Tibial artery (tissue), 4 donors: Measurements from ENCODE around the gene USPL1.

Experiments used
- DNase-seq, 2 donors: peaks; one replicate each; pipeline ENCODE4 v3.0.0-alpha.2; 2019
- H3K27ac ChIP-seq, 2 donors: fragments of 200-600 bp; sonication (generic) in 1 of 2; 1 replicate in 1 of 2; 2 replicates in 1 of 2; pipeline ENCODE4 v1.5.1; 2018 to 2019; ENCODE audit warnings: mild to moderate bottlenecking in 1 of 2
- H3K27me3 ChIP-seq, 2 donors: fragments of 200-600 bp; sonication (generic) in 1 of 2; one replicate each; pipeline versions ENCODE4 v1.5.1 to v1.6.0; 2016 to 2019
- H3K36me3 ChIP-seq, 3 donors: fragments of 200-600 bp; sonication (generic) in 2 of 3; one replicate each; pipeline ENCODE4 v1.5.1; 2016 to 2019; ENCODE audit warnings: mild to moderate bottlenecking in 2 of 3
- H3K4me1 ChIP-seq, 4 donors: fragments of 200-600 bp; sonication (generic) in 2 of 4; 1 replicate in 3 of 4; 2 replicates in 1 of 4; pipeline ENCODE4 v1.5.1; 2016 to 2019
- H3K4me3 ChIP-seq, 2 donors: fragments of 200-600 bp; sonication (generic) in 1 of 2; 1 replicate in 1 of 2; 2 replicates in 1 of 2; pipeline ENCODE4 v1.5.1; 2018 to 2019; ENCODE audit warnings: mild to moderate bottlenecking in 2 of 2
- H3K9me3 ChIP-seq, 3 donors: fragments of 200-600 bp; sonication (generic) in 1 of 3; one replicate each; pipeline ENCODE4 v1.5.1; 2016 to 2019
- intact Hi-C: fragments of 100-400 bp; cut with DNase I; formaldehyde crosslinking; loops from one replicate; pipeline ENCODE4 v1.15.0; 2023; ENCODE audit warnings: low total_unique reads
- TF ChIP-seq, protein P1 (sequence below), 2 experiments: fragments of 200-600 bp in 1 of 2; fragments of 450-650 bp in 1 of 2; IDR thresholded peaks; one replicate each; pipeline ENCODE4 v1.5.1; 2017 to 2019; ENCODE audit warnings: antibody characterized with exemption in 2 of 2, mild to moderate bottlenecking in 1 of 2, moderate library complexity in 1 of 2

USPL1 gene

DNA sequence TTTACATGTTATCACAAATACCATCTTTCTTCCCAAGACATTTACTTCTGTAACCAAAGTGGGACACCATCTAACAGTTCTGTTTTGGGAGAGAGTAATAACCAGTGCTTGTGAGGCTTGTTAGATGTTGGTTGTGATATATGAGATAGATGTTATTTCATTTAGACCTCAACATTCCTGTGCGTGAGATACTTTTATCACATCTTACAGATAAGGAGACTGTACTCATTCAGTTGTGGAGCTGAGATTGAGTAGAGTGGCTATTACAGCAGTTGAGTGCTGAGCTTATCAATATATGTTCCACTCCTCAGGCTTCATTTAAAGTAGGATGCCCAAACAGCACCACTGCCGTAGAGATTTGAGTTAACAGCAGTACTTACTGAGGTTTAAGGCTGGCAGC lies 43.1 kb downstream of the USPL1 start:
- no peak for DNase-seq

DNA sequence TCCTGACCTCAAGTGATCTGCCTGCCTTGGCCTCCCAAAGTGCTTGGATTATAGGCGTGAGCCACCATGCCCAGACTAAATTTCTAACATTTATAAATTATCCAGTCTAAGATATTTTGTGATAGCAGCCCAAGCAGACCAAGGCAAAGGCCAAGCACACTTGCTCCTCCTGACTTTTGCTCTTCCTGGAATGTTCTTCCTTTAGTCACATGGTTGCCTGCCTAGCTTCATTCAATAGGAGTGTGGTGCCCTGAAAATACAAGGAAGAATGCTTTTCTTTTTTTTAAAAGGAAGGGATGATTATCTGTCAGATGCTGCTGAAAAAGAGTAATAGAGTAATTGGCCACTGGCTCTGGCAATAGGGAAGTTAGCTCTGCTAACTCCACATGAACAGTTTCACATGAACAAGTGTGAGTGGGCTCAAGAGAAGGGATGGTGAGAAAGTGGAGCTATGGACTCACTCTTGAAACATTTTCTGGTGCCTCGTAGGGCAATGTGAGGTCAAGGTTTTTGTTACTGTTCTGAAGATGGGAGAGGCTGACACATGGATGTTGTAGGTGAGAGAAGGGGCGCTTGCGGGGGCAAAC lies 47.1 kb downstream of the USPL1 start:
- Histone ChIP-seq H3K4me1 (peaks cover 0 to 5% (median 0%) of the 10 kb centered on the region in 4 donors), H3K36me3 (peaks cover 0 to 3% (median 2%) of the 10 kb centered on the region in 3 donors), H3K27me3 (no peaks in the 10 kb centered on the region), H3K27ac (no peak overlapping the region), H3K9me3 (no peaks in the 10 kb centered on the region), H3K4me3 (no peak overlapping the region)
- intact Hi-C loops = no loop called here
- DNase-seq = no peak
- TF ChIP-seq, protein P1, sequence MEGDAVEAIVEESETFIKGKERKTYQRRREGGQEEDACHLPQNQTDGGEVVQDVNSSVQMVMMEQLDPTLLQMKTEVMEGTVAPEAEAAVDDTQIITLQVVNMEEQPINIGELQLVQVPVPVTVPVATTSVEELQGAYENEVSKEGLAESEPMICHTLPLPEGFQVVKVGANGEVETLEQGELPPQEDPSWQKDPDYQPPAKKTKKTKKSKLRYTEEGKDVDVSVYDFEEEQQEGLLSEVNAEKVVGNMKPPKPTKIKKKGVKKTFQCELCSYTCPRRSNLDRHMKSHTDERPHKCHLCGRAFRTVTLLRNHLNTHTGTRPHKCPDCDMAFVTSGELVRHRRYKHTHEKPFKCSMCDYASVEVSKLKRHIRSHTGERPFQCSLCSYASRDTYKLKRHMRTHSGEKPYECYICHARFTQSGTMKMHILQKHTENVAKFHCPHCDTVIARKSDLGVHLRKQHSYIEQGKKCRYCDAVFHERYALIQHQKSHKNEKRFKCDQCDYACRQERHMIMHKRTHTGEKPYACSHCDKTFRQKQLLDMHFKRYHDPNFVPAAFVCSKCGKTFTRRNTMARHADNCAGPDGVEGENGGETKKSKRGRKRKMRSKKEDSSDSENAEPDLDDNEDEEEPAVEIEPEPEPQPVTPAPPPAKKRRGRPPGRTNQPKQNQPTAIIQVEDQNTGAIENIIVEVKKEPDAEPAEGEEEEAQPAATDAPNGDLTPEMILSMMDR (IDR thresholded peaks at IDR 0.05) = no peak

More for the DNA sequence above, 43.1 kb downstream of the USPL1 start:
- no peaks in the 10 kb centered on the region for H3K9me3 ChIP-seq
- TF ChIP-seq, protein P1 (IDR thresholded peaks at IDR 0.05) = no peak
- no peak overlapping the region for H3K27ac ChIP-seq
- intact Hi-C loops = no loop called here
- H3K36me3 ChIP-seq = peaks cover 36 to 42% (median 37%) of the 10 kb centered on the region in 3 donors
- H3K4me1 ChIP-seq = peaks cover 0 to 9% (median 0%) of the 10 kb centered on the region in 4 donors
- no peak overlapping the region for H3K4me3 ChIP-seq
- H3K27me3 ChIP-seq = no peaks in the 10 kb centered on the region

DNA sequence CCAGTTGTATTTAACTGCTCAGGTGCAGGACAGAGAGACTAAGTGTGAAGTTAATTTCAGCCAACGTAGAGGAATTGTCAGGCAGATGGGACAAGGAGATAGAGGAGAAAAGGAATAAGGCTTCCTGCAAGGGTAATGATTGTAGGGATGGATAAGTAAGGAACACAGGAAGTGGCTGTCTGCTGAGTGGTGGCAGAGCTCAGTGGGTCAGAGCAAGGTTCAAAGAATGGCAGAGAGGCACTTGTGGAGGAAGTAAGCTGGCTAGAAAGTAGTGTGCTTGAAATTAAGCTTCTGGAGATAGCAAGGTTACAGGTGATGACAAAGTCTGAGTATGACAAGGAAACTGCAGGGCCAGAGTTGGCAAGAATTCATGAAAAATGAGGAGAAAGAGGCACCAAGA lies 47.9 kb downstream of the USPL1 start:
- intact Hi-C loops = no loop called here
- H3K27ac ChIP-seq = no peak overlapping the region
- no peaks in the 10 kb centered on the region for H3K27me3 ChIP-seq
- no peaks in the 10 kb centered on the region for H3K36me3 ChIP-seq
- H3K4me3 ChIP-seq = no peak overlapping the region
- TF ChIP-seq, protein P1 (IDR thresholded peaks at IDR 0.05) = no peak
- DNase-seq = no peak
- H3K4me1 ChIP-seq = no peaks in the 10 kb centered on the region
- H3K9me3 ChIP-seq = no peaks in the 10 kb centered on the region

GRCh38 chr13:30666113-30666512 lies 48.4 kb downstream of the USPL1 start:
- Histone ChIP-seq H3K36me3 (no peaks in the 10 kb centered on the region), H3K9me3 (no peaks in the 10 kb centered on the region), H3K27ac (no peak overlapping the region), H3K4me3 (no peak overlapping the region), H3K27me3 (no peaks in the 10 kb centered on the region), H3K4me1 (no peaks in the 10 kb centered on the region)
- no peak for DNase-seq
- intact Hi-C loops = no loop called here
- TF ChIP-seq, protein P1 (IDR thresholded peaks at IDR 0.05) = no peak

DNA sequence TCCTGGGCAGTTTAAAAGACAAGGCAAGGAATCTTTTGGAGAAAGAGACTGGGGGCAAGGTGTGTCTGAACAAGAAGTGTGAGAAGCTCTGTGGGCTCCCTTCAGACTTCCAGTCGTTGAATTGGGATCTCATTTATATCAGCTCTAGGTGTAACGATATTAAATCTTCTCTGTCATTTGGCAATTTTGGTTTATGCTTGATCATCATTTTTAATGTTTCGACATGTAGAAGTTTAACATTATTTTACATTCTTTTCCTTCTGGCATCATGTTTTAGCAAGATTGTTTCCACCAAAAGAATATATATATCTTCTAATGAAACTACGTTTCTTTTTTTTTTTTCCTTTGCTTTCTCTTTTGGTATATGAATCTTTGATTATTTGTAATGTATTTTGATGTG lies 49.3 kb downstream of the USPL1 start:
- no peaks in the 10 kb centered on the region for H3K9me3 ChIP-seq
- TF ChIP-seq, protein P1 (IDR thresholded peaks at IDR 0.05) = no peak
- intact Hi-C loops = no loop called here

DNA sequence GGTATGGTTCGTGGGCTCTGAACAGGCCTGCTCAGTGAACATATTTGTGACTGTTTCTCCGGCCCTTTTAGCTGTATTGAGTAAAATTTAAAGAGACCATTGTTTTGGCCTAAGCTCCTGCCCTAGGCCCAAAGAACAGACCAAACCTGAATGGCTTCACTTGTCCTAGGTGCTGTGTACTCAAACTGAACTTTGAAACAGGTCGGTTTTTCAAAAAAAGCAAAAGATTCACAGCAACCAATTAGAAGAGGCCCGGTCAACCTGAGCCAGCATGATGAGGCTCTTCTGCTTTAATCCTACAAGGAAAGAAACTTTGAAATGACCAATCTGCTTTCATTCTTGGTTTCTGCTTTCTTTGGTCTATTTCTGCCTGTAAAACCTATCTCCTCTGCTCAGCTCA lies 50.6 kb downstream of the USPL1 start:
- TF ChIP-seq, protein P1 (IDR thresholded peaks at IDR 0.05) = no peak
- Histone ChIP-seq H3K27me3 (no peaks in the 10 kb centered on the region), H3K4me3 (no peak overlapping the region), H3K4me1 (peaks cover 0 to 3% (median 0%) of the 10 kb centered on the region in 4 donors), H3K9me3 (no peaks in the 10 kb centered on the region), H3K27ac (no peak overlapping the region), H3K36me3 (no peaks in the 10 kb centered on the region)
- no peak for DNase-seq
- intact Hi-C loops = no loop called here

More for the DNA sequence above, 49.3 kb downstream of the USPL1 start:
- no peaks in the 10 kb centered on the region for H3K4me1 ChIP-seq
- no peak overlapping the region for H3K27ac ChIP-seq
- H3K36me3 ChIP-seq = no peaks in the 10 kb centered on the region
- DNase-seq = no peak
- H3K27me3 ChIP-seq = no peaks in the 10 kb centered on the region
- no peak overlapping the region for H3K4me3 ChIP-seq
